Measurements from ENCODE around the gene FNBP1L. TPM values are rescaled to one million over a fixed set of nuclear protein-coding genes. Genes with fewer than 3 reads are reported as not detected.

Gene FNBP1L
- total RNA-seq, 1 experiment from 2014 or later: 119 TPM

- peak overlapping the region in 2 of 3 experiments; percentile 39 to 76; a peak in 2 of 7 replicates for H3K27ac Mint-ChIP-seq
These were observed 149.8 kb downstream of the FNBP1L start for GRCh38 chr1:93597709-93598108.

More at GRCh38 chr1:93597709-93598108, 149.8 kb downstream of the FNBP1L start:
- Histone ChIP-seq H3T11ph (ENCODE audit: low read length) (no peak overlapping the region), H3K18ac (ENCODE audit: insufficient read length, low read depth, low read length) (no peak overlapping the region), H4K8ac (replicated peaks; ENCODE audit: insufficient read length, low read depth, low read length) (no peak overlapping the region), H3K23me2 (ENCODE audit: insufficient read length, low read depth, low read length, poor library complexity, severe bottlenecking) (no peaks in the 10 kb centered on the region), H2BK120ac (ENCODE audit: low read depth, low read length, poor library complexity, severe bottlenecking) (no peak overlapping the region), H4K20me1 (ENCODE audit: control insufficient read depth, insufficient read depth, insufficient read length) (no peaks in the 10 kb centered on the region), H4K91ac (ENCODE audit: insufficient read length, low read depth, low read length) (no peak overlapping the region), H3K4ac (ENCODE audit: low read depth, low read length) (no peak overlapping the region), H3K79me2 (ENCODE audit: insufficient read depth, low read length) (no peaks in the 10 kb centered on the region), H2BK12ac (ENCODE audit: insufficient read length, low read depth, low read length) (no peak overlapping the region), H4K5ac (ENCODE audit: insufficient read length, low read depth, low read length) (no peak overlapping the region), H2AFZ (ENCODE audit: low read length) (no peak overlapping the region), H2BK20ac (ENCODE audit: low read depth, low read length, poor library complexity, severe bottlenecking) (no peak overlapping the region), H3K4me2 (ENCODE audit: insufficient read depth, insufficient read length, low read length) (no peak overlapping the region), H3K23ac (ENCODE audit: insufficient read length, low read depth, low read length) (no peak overlapping the region), H2BK5ac (ENCODE audit: insufficient read length, low read length) (no peak overlapping the region), H3K9me3 (ENCODE audit: control insufficient read depth, low read depth, low read length) (no peaks in the 10 kb centered on the region), H3K56ac (ENCODE audit: insufficient read length, low read depth, low read length) (no peak overlapping the region), H3K14ac (ENCODE audit: insufficient read depth, low read length) (no peak overlapping the region), H2AK5ac (ENCODE audit: insufficient read length, low read length) (no peak overlapping the region), H3K27me3 (ENCODE audit: insufficient read depth, low read length) (no peaks in the 10 kb centered on the region), H3K79me1 (ENCODE audit: insufficient read depth, low read depth, low read length, poor library complexity, severe bottlenecking) (no peaks in the 10 kb centered on the region), H3K27ac (ENCODE audit: insufficient read length, low read depth, low read length) (no peak overlapping the region), H3K9ac (ENCODE audit: extremely low read depth, insufficient read length, low read length) (no peak overlapping the region), H2BK15ac (ENCODE audit: low read depth, low read length) (no peak overlapping the region), H3K4me1 (ENCODE audit: insufficient read depth, low read length) (peaks cover 17% of the 10 kb centered on the region)
- Mint-ChIP-seq H3K4me1 (peaks cover 39 to 49% of the 10 kb centered on the region in 2 experiments), H3K36me3 (ENCODE audit: insufficient read depth in 1 of 3, low read depth in 3 of 3) (no peaks in the 10 kb centered on the region; a peak in 2 of 7 replicates), H3K4me3 (no peak overlapping the region), H3K9me3 (no peaks in the 10 kb centered on the region; a peak in 1 of 5 replicates), H3K27me3 (ENCODE audit: low read depth) (no peaks in the 10 kb centered on the region)
- DNase-seq: no peak
- TF ChIP-seq CTCF (conservative IDR thresholded peaks at IDR 0.05): no peak
- WGBS (ENCODE audit: extremely low coverage, insufficient read length, low lambda C conversion rate): no CpG with 5 or more reads among the region's 6 CpGs
